Calu3 (cell line): ENCODE data around the gene ADAM22. TPM values are rescaled to one million over a fixed set of nuclear protein-coding genes. Genes with fewer than 3 reads are reported as not detected.

ENCODE experiments used
- BruUV-seq: library from RNA; stranded (reverse); fragments of 400-500 nt; replicated peaks from 2 replicates; lab custom pipeline; 2021; lab: Mats Ljungman, UMichigan
- CTCF ChIA-PET: fragments of 300-600 bp; sonication (Branson Sonifier 250); formaldehyde crosslinking; loops from one replicate; lab custom pipeline; 2022; ENCODE audit warnings: antibody characterized with exemption; lab: Charles Lee
- DNase-seq: peaks from one replicate; pipeline ENCODE4 v3.0.0; 2022
- H3K27ac Mint-ChIP-seq: one replicate; pipeline ENCODE4 v1.8.0; 2022; ENCODE audit warnings: mixed read lengths; ENCODE audit not compliant: unreplicated experiment
- H3K27me3 Mint-ChIP-seq: one replicate; pipeline ENCODE4 v1.8.0; 2022; ENCODE audit warnings: mixed read lengths; ENCODE audit not compliant: unreplicated experiment
- H3K36me3 Mint-ChIP-seq: one replicate; pipeline ENCODE4 v1.8.0; 2022; ENCODE audit warnings: mild to moderate bottlenecking, moderate library complexity, mixed read lengths; ENCODE audit not compliant: insufficient read depth, unreplicated experiment
- H3K4me1 Mint-ChIP-seq: one replicate; pipeline ENCODE4 v1.8.0; 2022; ENCODE audit warnings: mild to moderate bottlenecking, low read depth, mixed read lengths; ENCODE audit not compliant: unreplicated experiment
- H3K4me3 Mint-ChIP-seq: one replicate; pipeline ENCODE4 v1.8.0; 2022; ENCODE audit warnings: mild to moderate bottlenecking, low read depth, moderate library complexity, mixed read lengths; ENCODE audit not compliant: unreplicated experiment
- H3K9me3 Mint-ChIP-seq: one replicate; pipeline ENCODE4 v1.8.0; 2022; ENCODE audit warnings: low read depth, mixed read lengths; ENCODE audit not compliant: unreplicated experiment
- intact Hi-C: fragments of 100-400 bp; cut with micrococcal nuclease; formaldehyde crosslinking; loops from one replicate; pipeline ENCODE4 v1.10.0; 2022; ENCODE audit not compliant: unreplicated experiment
- total RNA-seq: library from RNA; stranded (reverse); gene quantifications from 2 replicates; pipeline ENCODE4 v1.2.3, GENCODE V29; 2022
- TF ChIP-seq, protein P1 (sequence below): fragments of 200-600 bp; IDR thresholded peaks from one replicate; pipeline ENCODE4 v1.8.0; 2022; ENCODE audit warnings: antibody characterized with exemption; ENCODE audit not compliant: unreplicated experiment

Gene ADAM22
- total RNA-seq, 1 experiment from 2014 or later: 3.0 TPM

DNA sequence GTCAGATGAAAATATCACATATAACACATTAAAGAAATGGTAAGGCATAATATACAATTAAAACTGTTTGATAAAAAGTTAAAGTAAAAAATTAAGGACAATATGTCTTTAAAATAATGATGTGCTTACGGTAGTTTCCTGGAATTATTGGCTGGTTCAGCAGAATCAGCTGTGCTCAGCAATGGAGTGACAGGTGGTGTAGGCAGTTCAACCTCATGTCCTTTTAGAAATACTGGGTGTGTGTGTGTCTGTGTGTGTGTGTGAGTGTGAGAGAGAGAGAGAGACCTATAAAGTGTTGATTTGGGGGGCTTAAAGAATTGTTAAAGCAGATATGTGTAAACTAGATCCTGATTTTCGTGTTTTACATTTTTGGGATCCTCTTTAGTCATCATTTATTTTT lies 141.2 kb downstream of the ADAM22 start:
- Mint-ChIP-seq H3K27me3 (no peaks in the 10 kb centered on the region), H3K4me3 (no peak overlapping the region), H3K36me3 (no peaks in the 10 kb centered on the region), H3K4me1 (no peaks in the 10 kb centered on the region), H3K9me3 (peaks cover 4% of the 10 kb centered on the region), H3K27ac (no peak overlapping the region)
- TF ChIP-seq, protein P1, sequence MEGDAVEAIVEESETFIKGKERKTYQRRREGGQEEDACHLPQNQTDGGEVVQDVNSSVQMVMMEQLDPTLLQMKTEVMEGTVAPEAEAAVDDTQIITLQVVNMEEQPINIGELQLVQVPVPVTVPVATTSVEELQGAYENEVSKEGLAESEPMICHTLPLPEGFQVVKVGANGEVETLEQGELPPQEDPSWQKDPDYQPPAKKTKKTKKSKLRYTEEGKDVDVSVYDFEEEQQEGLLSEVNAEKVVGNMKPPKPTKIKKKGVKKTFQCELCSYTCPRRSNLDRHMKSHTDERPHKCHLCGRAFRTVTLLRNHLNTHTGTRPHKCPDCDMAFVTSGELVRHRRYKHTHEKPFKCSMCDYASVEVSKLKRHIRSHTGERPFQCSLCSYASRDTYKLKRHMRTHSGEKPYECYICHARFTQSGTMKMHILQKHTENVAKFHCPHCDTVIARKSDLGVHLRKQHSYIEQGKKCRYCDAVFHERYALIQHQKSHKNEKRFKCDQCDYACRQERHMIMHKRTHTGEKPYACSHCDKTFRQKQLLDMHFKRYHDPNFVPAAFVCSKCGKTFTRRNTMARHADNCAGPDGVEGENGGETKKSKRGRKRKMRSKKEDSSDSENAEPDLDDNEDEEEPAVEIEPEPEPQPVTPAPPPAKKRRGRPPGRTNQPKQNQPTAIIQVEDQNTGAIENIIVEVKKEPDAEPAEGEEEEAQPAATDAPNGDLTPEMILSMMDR: no peak
- no peak for DNase-seq
- CTCF ChIA-PET: no interaction called here
- intact Hi-C loops: no loop called here
- no TSS peak for BruUV-seq

DNA sequence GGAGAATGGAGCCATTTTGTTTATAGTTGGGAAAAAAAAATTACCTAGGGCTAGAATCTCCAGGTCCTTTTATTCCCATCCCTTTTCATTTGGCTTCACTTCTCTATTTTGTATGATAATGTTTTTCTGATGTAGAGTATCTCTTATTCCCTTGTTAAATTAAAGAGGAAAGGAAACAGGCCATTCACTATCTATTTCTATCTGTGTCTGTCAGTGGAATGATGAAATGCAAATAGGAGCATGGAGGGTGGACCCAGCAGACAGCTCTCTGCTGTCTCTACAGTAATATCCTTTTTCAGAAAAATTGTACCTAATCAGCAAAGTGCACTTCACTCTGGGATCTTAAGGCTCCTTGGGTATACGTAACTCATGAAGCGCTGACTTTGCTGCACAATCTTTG lies 149.8 kb downstream of the ADAM22 start:
- no TSS peak for BruUV-seq
- Mint-ChIP-seq H3K27ac (no peak overlapping the region), H3K27me3 (no peaks in the 10 kb centered on the region), H3K36me3 (no peaks in the 10 kb centered on the region), H3K4me1 (no peaks in the 10 kb centered on the region), H3K4me3 (no peak overlapping the region), H3K9me3 (no peaks in the 10 kb centered on the region)
- DNase-seq: no peak
- CTCF ChIA-PET: no interaction called here
- TF ChIP-seq, protein P1: no peak
- intact Hi-C loops: no loop called here

DNA sequence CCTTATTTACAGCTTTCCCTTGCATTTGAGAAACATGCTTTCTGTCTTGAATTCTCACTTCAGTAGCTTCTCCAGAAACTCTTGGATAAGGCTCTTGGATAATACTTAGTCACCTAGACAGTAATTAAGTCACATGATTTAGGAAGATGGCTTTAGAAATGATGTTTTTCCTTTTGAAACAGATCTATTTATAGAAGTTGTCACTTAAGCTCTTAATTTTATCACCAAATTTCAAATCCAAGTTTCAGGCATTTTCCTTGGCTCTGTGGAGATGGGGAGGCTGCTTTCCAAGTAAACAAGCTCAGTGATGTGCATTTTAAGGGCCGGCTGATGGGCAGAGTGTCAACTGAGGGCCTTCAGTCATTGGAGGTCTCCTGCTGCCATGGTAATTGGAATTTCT lies 155.5 kb downstream of the ADAM22 start:
- Mint-ChIP-seq H3K36me3 (no peaks in the 10 kb centered on the region), H3K9me3 (no peaks in the 10 kb centered on the region), H3K4me3 (no peak overlapping the region), H3K27ac (no peak overlapping the region), H3K27me3 (no peaks in the 10 kb centered on the region), H3K4me1 (no peaks in the 10 kb centered on the region)
- no peak for DNase-seq
- no TSS peak for BruUV-seq
- TF ChIP-seq, protein P1: no peak
- intact Hi-C loops: no loop called here
- CTCF ChIA-PET: interaction anchor here (0.7 kb wide), 1 partner anchor 27 kb away, joined by 3 read pairs; no protein-coding TSS in a partner anchor

DNA sequence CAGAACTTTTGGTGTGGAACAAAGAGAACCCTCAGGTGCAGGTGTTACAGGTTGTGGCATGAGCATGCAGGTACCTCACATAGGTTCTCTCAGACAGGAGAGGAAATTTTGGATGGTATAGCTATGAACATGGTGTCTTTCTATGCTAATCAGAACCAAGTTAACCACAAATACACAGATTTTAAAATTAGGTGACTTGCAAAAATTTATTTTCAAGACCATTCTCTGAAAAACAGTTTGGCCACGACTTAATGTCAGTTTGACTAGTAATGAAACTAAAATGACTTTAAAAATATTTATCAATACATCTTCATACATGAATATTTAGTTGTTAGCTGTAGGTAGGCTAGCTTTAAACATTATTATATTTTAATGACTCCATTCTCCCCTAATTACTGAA lies 156.2 kb downstream of the ADAM22 start:
- H3K4me1 Mint-ChIP-seq: no peaks in the 10 kb centered on the region
- CTCF ChIA-PET: no interaction called here
- intact Hi-C loops: no loop called here
- no peak overlapping the region for H3K4me3 Mint-ChIP-seq
- DNase-seq: no peak
- no peaks in the 10 kb centered on the region for H3K27me3 Mint-ChIP-seq
- BruUV-seq: no TSS peak
- H3K27ac Mint-ChIP-seq: no peak overlapping the region
- TF ChIP-seq, protein P1: no peak
- H3K36me3 Mint-ChIP-seq: no peaks in the 10 kb centered on the region
- H3K9me3 Mint-ChIP-seq: no peaks in the 10 kb centered on the region
